Sigmoid colon (tissue), 7 donors: ENCODE results near the gene TBX20. TPM values are rescaled to one million over a fixed set of nuclear protein-coding genes. Genes with fewer than 3 reads are reported as not detected.

ENCODE experiments used
- DNase-seq: peaks from one replicate; pipeline ENCODE4 v3.0.0-alpha.2; 2019
- H3K27ac ChIP-seq, 4 donors: fragments of 200-600 bp; sonication (generic); one replicate each; pipeline ENCODE4 v1.5.1; 2016 to 2019; ENCODE audit warnings: mild to moderate bottlenecking in 1 of 4
- H3K27me3 ChIP-seq, 3 donors: fragments of 200-600 bp; sonication (generic); one replicate each; pipeline ENCODE4 v1.5.1; 2019; ENCODE audit warnings: mild to moderate bottlenecking in 1 of 3
- H3K36me3 ChIP-seq, 4 donors: fragments of 200-600 bp; sonication (generic); one replicate each; pipeline ENCODE4 v1.5.1; 2016 to 2019
- H3K4me1 ChIP-seq, 4 donors: fragments of 200-600 bp; sonication (generic); one replicate each; pipeline ENCODE4 v1.5.1; 2017 to 2019
- H3K4me3 ChIP-seq, 4 donors: fragments of 200-600 bp; sonication (generic); one replicate each; pipeline ENCODE4 v1.5.1; 2017 to 2019; ENCODE audit warnings: mild to moderate bottlenecking in 2 of 4, moderate library complexity in 1 of 4
- H3K9me3 ChIP-seq, 4 donors: fragments of 200-600 bp in 3 of 4; sonication (generic) in 3 of 4; one replicate each; pipeline versions ENCODE4 v1.5.1 to v1.6.1; 2013 to 2019
- EP300 ChIP-seq, 4 donors: sonication (generic); formaldehyde crosslinking; IDR thresholded peaks; one replicate each; pipeline ENCODE4 v1.6.1; 2017; ENCODE audit warnings: antibody characterized with exemption in 4 of 4
- POLR2A ChIP-seq, 2 donors: fragments of 450-650 bp; IDR thresholded peaks; one replicate each; pipeline ENCODE4 v1.6.1; 2016; ENCODE audit warnings: antibody characterized with exemption in 2 of 2, mild to moderate bottlenecking in 2 of 2, moderate library complexity in 2 of 2
- POLR2AphosphoS5 ChIP-seq, 4 donors: sonication (generic); formaldehyde crosslinking; IDR thresholded peaks; one replicate each; pipeline ENCODE4 v1.6.1; 2017; ENCODE audit warnings: antibody characterized with exemption in 4 of 4
- WGBS, 2 donors: extraction: QIAGEN DNeasy Blood & Tissue Kit; methylation state at CpG; one replicate each; pipeline ENCODE4 v1.1.7; 2013; 5-methylcytosine and 5-hydroxymethylcytosine counted together
- intact Hi-C: fragments of 100-400 bp; cut with DNase I; formaldehyde crosslinking; loops from one replicate; pipeline ENCODE4 v1.15.1; 2023
- polyA plus RNA-seq, 3 donors: library from polyadenylated mRNA; stranded (reverse); fragments of 200-250 nt; gene quantifications; one replicate each; pipeline ENCODE4 v1.2.3, GENCODE V29; 2013
- total RNA-seq, 4 donors: library from RNA; depleted of rRNA; stranded (reverse); fragments of >200 nt; gene quantifications; one replicate each; pipeline ENCODE4 v1.1.0, GENCODE V29; 2016
- TF ChIP-seq, protein P1 (sequence below), 4 experiments: fragments of 450-650 bp in 3 of 4; fragments of 200-600 bp in 1 of 4; IDR thresholded peaks; one replicate each; pipeline ENCODE4 v1.5.1; 2016 to 2019; ENCODE audit warnings: antibody characterized with exemption in 4 of 4, mild to moderate bottlenecking in 3 of 4, moderate library complexity in 2 of 4
- donor health status: healthy with polysubstance abuse.
- donor health status: Bipolar disorder and iron deficiency.
- donor health status: healthy.

Gene TBX20
- total and polyA plus RNA-seq, 7 donors: 0.04 TPM; not detected in 6

DNA sequence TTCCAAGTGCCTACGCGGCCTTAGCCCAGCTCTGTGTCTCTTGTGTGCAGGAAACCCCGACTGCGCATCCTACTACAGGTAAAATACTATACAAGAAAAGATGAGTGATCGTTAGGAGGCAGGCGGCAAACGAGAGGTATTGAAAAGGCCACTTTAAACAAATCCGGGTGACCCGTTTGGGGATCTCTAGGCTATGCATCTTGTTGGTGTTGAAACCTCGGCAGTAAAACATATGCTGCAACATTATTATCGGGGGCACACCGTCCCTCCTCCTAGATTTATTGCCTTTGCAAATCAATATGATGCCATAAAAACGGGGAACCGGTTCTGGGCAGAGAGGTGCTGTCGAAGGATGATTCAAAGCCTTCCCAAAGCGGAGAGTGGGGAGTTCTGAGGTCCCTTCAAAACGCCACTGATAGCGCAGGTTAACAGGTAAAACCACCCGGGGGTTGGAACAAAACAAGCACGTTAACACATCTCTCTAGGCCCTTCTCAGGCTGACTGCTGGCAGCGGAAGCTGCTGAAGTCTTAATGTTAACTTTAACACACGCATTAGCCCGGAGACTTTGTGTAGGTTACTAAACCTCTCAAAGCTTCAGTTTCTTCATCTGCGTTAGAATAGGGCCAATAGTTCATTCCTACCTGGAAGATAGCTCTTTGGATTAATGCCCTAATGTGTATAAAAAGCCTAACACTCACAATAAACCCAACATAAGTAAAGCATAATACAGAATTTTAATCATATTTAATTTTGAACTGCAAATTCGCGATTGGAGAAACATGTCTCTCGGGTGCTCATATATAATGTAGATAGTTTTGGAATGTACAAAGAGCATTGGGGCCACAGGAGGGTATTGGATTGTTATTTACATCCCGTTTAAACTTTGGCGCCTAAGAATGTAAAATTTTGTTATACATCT is 2.6 kb upstream of the TBX20 start:
- 8 to 9% methylated on average over 29 of the region's 29 CpGs for WGBS, 2 donors
- TF ChIP-seq, protein P1, sequence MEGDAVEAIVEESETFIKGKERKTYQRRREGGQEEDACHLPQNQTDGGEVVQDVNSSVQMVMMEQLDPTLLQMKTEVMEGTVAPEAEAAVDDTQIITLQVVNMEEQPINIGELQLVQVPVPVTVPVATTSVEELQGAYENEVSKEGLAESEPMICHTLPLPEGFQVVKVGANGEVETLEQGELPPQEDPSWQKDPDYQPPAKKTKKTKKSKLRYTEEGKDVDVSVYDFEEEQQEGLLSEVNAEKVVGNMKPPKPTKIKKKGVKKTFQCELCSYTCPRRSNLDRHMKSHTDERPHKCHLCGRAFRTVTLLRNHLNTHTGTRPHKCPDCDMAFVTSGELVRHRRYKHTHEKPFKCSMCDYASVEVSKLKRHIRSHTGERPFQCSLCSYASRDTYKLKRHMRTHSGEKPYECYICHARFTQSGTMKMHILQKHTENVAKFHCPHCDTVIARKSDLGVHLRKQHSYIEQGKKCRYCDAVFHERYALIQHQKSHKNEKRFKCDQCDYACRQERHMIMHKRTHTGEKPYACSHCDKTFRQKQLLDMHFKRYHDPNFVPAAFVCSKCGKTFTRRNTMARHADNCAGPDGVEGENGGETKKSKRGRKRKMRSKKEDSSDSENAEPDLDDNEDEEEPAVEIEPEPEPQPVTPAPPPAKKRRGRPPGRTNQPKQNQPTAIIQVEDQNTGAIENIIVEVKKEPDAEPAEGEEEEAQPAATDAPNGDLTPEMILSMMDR (IDR thresholded peaks at IDR 0.05): no peak
- TF ChIP-seq EP300 (IDR thresholded peaks at IDR 0.05): no peak
- Histone ChIP-seq H3K4me3 (no peak overlapping the region), H3K36me3 (no peaks in the 10 kb centered on the region), H3K27ac (no peak overlapping the region), H3K9me3 (no peaks in the 10 kb centered on the region), H3K27me3 (peaks cover 77 to 100% (median 97%) of the 10 kb centered on the region in 3 donors), H3K4me1 (peaks cover 0 to 31% (median 28%) of the 10 kb centered on the region in 4 donors)
- DNase-seq: no peak
- intact Hi-C loops: no loop called here

DNA sequence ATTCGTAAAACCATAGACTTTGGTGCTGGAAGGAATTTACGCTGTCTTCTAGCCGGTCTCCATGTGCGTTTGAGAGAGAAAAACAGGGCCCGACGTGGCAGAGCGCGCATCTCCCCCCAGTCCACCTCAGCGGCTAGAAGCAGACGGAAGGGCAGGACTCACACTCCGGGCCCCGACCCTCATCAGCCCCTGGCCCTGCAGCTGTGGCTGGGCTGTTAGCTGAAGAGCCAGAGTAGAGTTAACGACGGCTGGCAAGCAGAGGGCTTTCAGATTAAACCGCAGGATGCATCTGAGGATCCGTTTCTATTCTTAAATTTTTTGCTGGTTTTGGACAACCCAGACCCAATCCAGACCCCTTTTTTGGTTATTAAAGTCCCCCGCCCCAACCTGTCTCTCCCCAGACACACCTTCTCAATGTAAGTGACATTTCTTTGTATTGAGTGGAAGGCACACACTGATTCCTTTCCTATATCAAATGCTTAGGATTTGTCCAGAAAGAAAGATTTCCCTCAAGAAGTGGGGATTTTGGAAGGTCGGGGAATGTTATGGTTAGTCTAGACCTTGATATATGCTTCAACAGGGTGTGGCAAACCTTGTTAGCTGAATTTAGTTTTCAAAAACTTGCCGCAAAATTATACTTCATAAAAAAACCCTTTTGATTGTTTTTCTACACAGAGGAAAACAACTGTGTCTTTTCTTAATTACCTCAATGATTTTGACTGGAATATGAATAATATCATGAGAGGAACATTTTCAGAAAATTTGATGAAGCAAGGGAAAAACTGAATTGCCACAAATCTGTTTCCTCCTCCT is 1.7 kb upstream of the TBX20 start:
- TF ChIP-seq, protein P1 (IDR thresholded peaks at IDR 0.05): no peak
- WGBS, 2 donors: 11 to 15% methylated on average over 19 of the region's 19 CpGs
- Histone ChIP-seq H3K27ac (no peak overlapping the region), H3K27me3 (peaks cover 76 to 100% (median 98%) of the 10 kb centered on the region in 3 donors), H3K9me3 (no peaks in the 10 kb centered on the region), H3K4me3 (no peak overlapping the region), H3K36me3 (no peaks in the 10 kb centered on the region), H3K4me1 (peaks cover 0 to 31% (median 26%) of the 10 kb centered on the region in 4 donors)
- intact Hi-C loops: no loop called here
- no peak for DNase-seq

DNA sequence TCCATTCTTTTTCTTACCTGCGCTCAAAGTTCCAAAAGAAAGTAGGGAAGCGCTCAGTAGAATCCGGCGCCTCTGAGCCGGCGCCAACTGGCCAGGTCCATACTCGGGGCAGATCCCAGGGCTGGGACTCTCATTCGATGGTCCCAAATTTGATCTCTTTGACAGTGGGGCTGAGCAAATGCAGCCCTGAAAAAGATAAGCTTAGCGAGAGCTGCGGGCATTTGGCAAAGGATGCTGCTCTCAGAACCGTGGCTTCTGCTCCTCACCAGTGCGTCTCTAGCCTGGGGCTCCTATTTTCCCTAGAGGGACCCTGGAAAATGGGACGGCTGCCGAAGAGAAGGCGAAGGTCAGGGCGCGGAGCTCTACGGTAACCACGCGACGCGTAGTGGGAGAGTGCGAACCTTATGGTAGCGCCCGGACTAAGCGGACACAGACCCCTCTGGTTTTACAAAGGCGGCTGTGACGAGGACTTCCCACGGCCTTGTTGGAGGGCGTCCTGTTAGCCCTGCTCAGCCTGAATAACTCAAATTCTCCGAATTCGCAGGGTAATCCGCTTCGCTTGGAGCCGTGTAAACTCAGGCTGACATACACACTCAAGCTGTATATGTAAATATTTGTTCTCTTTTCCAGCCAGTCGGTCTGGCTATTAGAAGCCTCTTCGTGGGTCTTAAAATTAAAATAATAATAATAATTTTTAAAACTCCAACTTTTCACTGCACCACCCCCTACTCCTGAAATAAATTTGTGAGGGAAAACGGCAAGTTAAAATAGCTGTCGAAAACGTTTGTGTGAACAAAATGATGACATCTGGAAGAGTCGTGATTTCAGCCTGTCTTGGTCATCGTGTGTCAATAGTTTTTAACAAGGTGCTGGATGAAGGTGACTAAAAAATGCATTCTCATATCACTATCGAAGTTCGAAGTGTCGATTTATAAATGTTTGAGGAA is 869 bp upstream of the TBX20 start:
- intact Hi-C loops: no loop called here
- no peaks in the 10 kb centered on the region for H3K36me3 ChIP-seq
- H3K4me1 ChIP-seq: peaks cover 0 to 31% (median 26%) of the 10 kb centered on the region in 4 donors
- 11 to 20% methylated on average over 45 of the region's 45 CpGs for WGBS, 2 donors
- no peaks in the 10 kb centered on the region for H3K9me3 ChIP-seq
- no peak overlapping the region for H3K27ac ChIP-seq
- H3K4me3 ChIP-seq: peak overlapping the region in 3 of 4 donors; percentile 34 to 47 (median 45)
- DNase-seq: no peak
- no peak for TF ChIP-seq POLR2A (IDR thresholded peaks at IDR 0.05)
- TF ChIP-seq EP300 (IDR thresholded peaks at IDR 0.05): no peak
- TF ChIP-seq, protein P1 (IDR thresholded peaks at IDR 0.05): no peak
- TF ChIP-seq POLR2AphosphoS5 (IDR thresholded peaks at IDR 0.05): no peak
- peaks cover 82 to 100% (median 99%) of the 10 kb centered on the region in 3 donors for H3K27me3 ChIP-seq

DNA sequence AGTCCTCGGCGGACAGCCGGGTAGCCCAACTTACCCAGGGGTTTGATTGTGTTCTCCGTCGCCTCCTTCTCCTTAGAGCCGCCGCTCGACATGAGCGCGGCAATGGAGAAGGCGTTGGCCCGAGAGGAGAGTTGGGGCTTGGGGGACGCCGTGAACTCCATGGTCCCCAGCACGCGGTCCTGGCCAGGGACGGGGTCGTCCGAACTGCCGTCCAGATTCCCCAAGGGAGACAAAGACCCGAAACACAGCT is 515 bp downstream of the TBX20 start:
- 8 to 12% methylated on average over 21 of the region's 21 CpGs for WGBS, 2 donors
- no peak for TF ChIP-seq POLR2A (IDR thresholded peaks at IDR 0.05)
- TF ChIP-seq, protein P1 (IDR thresholded peaks at IDR 0.05): no peak
- no peak for TF ChIP-seq POLR2AphosphoS5 (IDR thresholded peaks at IDR 0.05)
- Histone ChIP-seq H3K4me3 (peak overlapping the region in 3 of 4 donors; percentile 34 to 47 (median 45)), H3K36me3 (no peaks in the 10 kb centered on the region), H3K27me3 (peaks cover 78 to 100% (median 99%) of the 10 kb centered on the region in 3 donors), H3K27ac (no peak overlapping the region), H3K9me3 (no peaks in the 10 kb centered on the region), H3K4me1 (peaks cover 0 to 31% (median 26%) of the 10 kb centered on the region in 4 donors)
- intact Hi-C loops: no loop called here
- DNase-seq: no peak
